NCI-H345 treated with DMSO at 0.1 percent for 48 hours (cell line): Measurements from ENCODE around the gene FSD1.

ENCODE experiments used
- DNase-seq: peaks from one replicate; lab custom pipeline; 2025; ENCODE audit not compliant: unreplicated experiment; lab: John Stamatoyannopoulos, UW

The FSD1 gene

DNA sequence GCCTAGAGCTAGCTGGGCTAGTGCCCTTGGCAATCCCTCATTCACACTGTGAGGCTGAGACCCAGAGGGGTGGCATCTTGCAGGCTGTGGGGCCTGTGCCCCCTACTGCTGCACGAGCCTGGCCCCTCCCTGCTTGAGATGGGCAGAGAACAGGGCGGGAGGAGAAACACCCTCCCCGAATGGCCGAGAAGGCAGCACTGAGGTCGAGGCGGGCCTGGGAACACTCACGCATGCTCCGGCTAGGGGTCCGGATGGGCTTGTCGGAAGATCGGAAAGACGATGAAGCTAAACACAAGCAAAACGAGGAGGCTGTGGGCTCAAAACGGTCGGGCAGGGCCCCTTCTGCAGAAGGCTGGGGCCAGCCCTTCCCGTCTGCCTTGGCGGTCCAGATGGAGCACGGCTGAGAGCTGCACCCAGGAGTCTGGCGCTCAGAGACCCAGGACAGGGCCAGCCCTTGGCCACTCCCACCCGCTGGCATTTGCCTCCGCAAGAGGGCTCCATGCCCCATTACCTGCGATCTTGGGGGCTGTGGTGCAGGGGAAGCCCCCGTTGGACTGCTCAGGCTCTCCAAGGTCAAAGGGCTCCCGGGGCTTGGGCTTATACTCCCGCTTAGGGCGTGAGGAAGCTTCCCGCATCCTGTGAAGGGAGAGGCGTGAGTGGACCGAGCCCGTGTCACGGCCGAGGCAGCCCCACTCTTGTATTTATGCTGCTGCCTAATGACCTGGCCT, 57.9 kb downstream of the FSD1 start:
- DNase-seq = no peak

DNA sequence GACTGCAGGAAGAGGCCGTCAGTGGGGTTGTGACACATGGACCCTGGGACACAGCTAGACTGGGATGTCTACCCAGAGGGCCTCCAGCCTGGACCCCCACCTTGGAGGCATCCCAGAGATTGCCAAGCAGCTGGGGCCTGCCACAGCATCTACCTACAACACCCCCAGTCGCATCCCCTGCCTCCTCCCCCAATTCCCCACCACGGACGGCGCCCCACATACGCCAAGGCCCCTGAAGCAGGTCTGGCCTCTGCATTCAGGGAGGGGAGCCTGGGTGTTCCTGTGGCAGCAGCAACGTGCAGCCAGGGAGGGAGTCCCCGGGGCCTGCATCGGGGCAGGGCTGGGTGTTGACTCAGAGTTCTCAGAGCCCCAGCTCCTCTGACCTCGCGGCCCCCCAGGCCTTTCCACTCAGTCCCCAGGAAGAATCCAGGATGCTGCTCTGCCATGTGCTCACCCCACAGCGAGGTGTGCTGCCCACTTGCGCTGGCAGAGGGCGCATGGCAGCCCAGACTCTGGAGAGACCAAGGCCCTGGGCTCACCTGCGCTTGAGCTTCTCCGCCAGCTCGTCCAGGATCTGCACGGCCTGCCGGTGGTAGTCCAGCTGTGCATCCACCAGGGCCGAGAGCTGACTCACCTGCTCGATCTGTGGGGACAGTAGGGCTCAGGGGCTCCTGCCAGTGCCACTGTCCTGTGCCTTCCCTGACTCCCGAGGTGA, 58.6 kb downstream of the FSD1 start:
- DNase-seq = no peak

DNA sequence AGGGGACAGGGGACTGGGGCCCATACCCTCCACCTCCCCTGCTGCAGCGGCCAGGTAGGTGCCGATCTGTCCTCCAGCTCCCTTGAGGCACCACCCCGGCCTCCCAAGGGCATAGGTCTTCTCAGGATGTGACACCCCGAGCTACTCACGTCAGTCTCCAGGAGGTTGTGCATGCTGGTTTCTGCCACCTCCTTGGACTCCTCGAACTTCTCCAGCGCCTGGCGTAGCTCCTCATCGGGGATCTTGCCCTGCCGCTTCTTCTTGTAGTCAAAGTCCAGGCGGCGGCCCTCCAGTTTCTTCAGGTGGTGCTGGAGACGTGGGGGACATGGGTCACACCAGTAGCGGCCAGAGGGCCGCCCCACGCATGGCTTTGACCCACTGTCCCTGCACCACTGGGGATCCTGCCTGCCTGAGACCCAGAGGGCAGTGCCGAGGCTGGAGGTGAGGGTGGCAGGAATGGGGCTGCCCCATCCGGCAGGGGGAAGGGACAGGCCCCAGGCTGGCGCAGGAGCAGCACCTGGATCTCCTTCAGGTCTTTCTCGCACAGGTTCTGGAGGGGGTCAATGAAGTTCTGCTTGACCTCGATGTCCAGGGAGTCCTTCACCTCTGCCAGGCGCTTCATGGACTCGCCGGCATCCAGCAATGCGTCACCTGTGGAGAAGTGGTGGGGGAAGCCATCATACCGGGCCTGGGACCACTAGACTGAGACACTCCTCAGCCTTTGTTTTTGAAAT, 59.3 kb downstream of the FSD1 start:
- DNase-seq = no peak

DNA sequence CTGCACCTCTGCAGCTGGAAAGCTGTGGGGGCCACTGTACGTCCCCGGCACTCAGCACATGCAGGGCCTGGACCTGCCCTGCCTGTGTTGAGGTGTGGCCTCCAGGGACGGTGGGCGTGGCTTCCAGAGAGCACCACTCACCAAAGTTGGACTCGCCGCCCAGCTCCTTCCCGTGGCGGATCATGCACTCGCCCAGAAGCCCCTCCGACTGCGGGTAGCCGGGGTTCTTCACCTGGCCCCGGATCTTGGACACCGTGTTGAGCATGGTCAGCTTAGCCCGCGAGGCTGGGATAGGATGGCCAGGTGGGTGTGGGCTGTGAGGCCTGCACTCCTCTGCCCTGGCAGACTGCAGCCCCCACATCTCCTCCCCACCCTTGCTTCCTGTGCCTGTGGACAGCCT, 60.9 kb downstream of the FSD1 start:
- DNase-seq = no peak

DNA sequence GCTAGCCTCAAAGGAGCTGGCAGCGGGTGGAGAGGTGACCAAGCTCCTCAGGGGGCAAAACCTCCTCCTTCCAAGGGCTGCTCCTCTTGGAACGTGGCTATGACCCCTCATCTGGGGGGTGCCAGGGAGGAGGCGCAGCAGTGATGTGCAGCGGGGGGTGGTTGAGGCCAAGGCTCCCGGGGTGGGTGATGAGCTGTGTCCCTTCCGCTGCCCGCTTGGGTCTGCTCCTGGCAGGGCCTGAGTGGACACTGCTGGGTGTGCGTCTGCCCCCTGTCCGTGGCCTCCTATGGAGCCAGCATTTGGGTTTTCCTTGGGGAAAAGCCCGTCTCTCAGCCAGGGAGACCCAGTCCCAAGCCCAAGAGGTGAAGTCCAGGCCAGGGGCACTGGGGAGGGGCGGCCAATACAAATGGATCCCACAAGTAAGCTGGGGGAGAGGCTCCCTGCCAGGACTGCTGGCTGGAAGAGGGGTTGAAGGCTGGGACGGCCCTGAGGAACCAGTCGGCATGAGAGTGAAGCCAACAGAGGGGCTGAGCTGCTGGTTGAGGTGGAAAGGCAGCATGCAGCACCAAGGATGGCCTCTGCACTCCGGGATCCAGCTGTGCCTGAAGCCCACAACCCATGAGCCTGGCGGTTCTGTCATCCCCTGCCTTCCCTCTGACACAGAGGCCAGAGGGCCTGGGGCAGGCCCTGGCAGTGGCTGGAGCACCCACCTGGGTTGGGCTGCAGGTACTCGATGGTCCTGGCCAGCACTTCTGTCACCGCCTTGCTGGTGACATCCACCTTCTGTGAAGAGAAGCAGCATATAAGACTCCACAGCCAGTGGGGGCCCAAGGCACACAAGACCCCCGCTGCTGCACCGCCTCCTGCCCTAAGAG, 61.6 kb downstream of the FSD1 start:
- DNase-seq = no peak

DNA sequence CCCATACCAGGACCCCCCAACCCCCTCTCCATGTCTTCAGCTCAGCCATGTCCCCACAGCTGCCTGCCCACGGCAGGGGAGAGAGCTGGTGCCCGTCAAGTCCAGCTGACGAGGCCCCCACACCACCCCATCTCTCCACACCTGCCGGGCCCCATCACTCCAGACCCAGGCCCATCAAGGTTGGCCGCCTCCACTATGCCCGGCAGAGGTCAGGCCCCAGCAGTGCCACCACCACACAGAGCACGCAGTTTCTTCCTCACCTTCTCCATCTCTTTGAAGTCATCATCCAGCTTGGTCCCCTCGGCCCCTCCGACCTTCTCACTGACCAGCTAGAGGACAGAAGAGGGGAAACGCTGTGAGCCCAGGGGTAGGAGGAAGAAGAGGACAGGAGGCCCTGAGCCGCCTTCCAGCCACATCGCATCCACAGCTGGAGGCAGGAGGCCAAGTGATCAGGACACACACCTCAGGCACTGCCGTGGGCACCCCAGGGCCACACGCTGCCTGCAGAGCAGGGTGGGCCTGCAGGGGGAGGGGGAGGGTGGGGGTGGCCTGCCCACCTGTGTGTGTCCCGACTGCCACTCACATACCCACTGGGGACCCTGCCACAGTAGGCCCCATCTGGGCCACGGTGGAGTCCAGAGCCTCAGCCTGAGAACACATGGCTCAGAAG, 62.4 kb downstream of the FSD1 start:
- DNase-seq = no peak

DNA sequence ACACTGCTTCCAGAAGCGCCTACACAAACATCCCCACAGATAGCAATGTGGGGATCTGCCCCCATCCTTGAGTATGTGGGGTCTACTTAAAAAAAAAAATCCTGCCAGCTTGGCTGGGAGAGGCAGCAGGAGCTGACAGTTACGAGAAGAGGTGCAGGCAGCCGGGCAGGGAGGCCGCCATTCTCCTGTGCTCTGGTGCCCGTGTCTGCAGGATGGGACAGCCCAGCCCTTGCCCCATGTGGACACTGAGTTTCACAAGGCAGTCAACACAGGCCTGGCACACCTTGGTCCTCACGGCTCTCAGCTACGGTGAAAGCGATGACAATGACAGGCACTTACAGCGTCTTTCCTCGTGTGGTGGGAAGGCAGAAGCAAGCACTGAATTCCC, 62.9 kb downstream of the FSD1 start:
- no peak for DNase-seq

DNA sequence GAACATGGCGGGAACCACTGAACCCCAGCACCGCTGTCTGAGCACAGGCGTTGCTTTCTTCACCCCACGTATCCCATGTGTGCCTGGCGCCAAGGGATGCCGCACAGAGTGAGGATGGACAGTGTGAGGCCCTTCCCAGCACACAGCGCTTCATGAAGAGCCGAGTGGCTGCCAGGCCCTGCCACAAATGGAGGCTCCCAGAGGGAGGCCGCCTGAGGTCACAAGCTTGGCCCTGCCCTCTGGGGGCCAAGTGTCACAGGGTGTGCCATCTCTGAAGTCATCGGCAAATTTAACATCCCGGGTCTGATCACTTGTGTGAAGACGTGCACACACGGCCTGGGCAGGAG, 63.4 kb downstream of the FSD1 start:
- no peak for DNase-seq

DNA sequence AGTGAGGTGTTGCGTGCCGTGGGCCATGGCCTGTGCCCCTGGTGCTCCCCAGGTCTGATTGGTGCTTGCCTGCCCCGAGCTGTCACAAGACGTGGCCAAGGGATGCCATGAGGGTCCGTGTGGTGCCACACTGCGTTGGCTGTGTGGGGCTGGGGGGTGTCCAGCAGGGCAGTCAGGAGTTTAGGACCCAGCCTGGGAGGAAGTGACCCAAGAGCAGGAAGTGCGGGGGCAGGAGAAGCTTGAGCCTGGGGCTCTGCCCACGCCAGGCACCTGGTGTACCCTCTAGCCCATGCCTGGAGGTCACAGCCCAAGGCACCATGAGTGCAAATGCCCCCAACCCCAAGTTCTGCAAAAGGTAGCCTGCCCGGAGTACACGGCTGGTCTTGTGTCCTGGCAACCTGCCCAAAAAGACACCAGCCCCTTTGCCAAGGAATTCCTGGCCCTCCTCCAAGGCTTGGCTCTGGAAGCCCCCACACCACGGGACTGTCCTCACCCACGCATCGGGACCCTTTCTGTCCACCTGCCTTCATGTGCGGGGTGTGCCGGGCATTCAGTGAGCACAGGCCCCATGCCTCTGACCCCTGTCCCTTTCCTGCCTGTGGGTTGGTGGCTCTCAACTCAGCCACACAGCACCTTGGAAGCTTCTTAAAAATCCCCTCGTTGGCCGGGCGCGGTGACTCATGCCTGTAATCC, 63.9 kb downstream of the FSD1 start:
- DNase-seq = no peak

DNA sequence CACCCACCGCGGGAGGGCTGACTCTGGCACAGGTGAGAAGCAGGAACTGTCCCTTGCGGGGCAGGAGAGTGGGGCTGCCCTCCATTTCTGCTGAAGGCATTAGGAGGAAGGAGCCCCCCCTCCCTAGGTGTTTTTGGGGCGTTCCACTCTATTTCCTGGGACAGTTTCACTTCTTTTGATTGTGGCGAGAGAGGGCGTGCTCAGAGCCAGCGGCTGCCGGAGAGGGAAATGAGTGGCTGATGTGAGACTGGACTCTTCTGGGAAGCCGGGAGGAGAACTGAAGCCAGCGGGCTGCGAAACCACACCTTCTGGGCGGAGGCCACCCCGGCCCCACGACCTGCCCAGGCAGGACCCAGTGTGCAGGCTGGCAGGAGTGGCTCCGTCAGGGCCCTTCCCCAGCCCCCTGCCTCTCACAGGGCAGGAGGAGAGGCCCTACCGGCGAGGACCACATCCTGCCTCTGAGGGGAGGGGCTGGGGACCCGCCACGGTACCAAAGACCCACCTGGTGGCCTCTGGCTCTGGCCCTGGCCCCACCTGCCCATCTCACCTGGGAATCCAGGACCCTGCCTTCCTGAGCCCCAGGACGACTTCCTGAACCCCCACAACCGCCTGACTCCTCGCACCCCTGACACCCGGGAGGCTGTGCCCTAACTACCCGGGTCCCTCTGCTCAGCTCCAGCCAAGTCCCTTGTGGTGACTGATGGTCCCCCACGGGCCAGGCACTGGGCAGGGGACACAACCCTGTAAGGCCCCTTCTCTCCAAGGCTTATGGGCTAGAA, 64.9 kb downstream of the FSD1 start:
- no peak for DNase-seq

DNA sequence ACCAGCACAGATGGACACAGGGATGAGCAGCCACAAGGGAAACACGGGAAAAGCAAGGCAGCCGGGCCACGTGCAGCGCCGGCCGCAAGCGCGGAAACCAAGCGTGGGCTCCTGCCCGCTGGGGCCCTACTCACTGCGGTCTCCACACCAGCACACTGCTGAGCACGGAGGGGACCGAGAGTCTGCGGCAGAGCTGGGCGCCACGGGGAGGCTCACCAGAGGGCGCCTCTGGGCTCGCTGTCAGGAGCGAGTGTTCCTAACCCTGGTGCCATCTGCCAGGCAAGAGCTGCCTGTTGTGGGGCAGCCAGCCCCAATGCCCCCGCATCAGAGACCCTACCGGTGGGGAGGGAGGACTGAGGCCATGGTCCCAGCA, 65.5 kb downstream of the FSD1 start:
- no peak for DNase-seq

DNA sequence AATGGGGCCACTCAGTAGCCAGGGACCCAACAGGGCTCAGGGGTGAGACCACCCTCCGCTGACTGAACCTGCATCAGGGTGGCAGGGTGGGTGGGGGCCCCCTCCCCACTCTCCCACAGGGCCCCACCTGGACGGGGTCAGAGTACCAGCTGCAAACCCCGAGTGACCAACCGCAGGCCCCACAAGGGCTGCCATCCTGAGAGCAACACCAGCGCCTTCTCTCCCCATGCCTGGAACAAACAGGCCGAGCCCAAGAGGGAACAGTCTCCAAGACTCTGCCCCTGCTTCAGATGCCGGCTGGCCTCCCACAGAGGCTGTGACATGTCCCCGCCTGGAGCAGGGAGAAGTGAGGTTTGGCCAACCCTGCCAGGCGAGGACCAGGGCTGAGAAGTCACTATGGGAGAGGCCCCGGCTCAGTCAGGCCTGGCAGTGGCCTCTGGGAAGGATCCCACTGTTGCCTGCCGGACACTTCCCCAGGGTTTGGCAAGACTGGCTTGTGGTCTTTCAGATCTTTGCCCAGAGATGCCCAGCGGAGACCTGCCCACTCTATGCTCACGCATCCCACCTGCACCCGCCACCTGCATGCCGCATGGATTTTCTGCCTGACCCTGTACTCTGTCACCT, 66.1 kb downstream of the FSD1 start:
- no peak for DNase-seq

DNA sequence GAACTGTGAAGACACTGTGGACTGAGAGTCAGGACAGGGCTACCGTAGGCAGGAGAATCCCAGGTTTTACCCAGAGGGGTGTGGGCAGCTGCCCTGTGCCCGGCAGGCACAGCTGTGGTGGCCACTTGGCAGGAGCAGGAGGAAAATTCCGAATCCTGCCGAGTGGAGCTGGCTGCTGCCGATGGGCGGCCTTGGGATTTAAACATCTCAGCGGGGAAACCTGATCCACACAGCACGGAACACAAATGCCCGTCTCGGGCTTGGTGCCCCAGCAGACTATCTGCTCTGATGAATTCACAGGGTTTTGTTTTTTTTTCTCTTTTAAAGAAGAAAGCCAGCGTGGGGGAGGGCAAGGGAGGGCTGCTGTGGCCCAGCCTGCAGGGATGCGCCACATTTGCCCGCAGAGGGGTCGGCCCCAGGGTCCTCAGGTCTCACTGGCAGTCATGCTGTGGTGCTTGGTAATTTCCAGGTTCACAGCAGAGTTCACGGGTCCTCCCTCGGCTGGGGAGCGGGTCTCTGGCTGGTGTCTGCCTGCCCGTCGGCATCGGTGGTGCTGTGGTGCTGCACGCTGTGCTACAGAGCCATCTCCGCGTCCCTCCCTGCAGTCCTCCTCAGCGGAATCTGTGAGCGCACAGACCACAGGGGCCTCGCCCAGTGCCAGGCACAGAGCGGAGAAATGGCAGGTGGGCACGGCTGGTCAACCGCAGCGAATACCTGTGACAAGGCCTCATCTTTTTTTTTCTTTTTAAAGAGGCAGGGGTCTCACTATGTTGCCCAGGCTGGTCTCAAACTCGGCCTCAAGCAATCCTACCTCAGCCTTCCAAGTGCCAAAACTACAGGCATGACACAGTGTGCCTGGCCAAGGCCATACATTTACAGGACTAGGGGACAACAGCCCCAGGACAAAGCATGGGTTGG, 67.1 kb downstream of the FSD1 start:
- no peak for DNase-seq

DNA sequence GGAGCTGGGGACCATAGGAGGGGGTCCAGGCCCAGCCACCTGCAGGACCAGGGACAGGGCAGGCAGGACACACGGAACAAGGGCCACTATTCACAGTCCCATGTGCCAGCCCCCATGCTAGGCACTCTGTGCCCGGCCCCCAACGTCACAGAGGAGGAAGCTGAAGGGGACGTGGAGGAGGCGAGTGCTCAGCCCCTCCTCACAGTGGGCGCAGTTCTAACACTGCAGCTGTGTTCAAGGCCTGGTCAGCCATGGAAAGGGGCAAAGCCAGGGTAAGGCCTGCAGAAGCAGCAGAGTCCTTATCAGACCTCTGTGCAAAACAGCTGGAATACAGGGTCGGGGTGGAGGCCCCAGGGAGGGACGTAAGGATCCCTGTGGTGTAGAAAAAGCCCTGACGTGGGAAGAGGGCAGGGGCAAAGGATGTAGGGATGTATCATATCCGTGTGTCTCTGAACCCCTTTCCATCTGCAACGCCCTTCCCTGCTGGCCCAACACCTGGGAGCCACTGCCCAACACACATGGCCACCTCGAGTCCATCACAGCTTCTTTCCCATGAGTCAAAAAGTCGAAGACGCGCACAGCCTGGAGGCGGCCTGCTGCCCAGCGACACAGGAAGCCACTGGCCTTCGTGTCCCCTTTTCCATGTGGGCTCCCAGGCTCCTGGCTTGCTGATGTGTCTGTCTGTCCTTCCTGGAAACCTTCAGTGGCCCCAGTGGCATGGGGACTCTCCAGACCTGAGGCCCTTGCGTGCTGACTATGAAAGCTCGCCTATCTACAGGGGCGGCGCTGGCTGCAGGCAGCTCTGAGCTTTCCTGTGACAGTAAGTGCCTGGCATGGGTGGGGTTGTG, 68.0 kb downstream of the FSD1 start:
- DNase-seq = no peak

DNA sequence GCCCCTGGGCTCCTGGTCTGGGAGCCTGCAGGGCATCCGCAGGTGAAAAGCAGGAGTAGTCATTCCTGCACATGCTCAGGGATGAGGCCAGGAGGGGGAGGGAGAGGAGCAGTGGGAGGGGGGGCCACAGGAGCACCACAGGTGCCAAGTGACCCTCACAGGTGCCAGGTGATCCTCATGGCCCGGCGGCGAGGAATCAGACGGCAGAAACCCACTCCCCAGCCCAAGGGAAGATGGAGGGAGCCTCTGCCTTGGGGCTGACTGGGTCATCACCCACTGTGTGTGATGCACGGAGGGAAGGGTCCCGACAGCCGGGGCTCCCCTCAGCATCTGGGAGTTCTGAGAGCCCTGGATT, 68.6 kb downstream of the FSD1 start:
- no peak for DNase-seq
